SU-DHL-6 (cell line): Measurements from ENCODE around the gene NSMF.

Experiments
- EZH2phosphoT487 ChIP-seq: fragments of 200-600 bp; sonication (generic), shearing (Covaris generic); conservative IDR thresholded peaks from 2 replicates; pipeline ENCODE4 v1.6.1; 2018; ENCODE audit warnings: mild to moderate bottlenecking, antibody characterized with exemption, low read length, moderate library complexity, mixed read lengths
- TF ChIP-seq, protein P1 (sequence below): fragments of 200-600 bp; sonication (generic); IDR thresholded peaks from one replicate; pipeline ENCODE4 v1.5.1; 2017; ENCODE audit warnings: antibody characterized with exemption, mild to moderate bottlenecking, low read length, moderate library complexity; ENCODE audit not compliant: insufficient read depth, poor library complexity, severe bottlenecking

DNA sequence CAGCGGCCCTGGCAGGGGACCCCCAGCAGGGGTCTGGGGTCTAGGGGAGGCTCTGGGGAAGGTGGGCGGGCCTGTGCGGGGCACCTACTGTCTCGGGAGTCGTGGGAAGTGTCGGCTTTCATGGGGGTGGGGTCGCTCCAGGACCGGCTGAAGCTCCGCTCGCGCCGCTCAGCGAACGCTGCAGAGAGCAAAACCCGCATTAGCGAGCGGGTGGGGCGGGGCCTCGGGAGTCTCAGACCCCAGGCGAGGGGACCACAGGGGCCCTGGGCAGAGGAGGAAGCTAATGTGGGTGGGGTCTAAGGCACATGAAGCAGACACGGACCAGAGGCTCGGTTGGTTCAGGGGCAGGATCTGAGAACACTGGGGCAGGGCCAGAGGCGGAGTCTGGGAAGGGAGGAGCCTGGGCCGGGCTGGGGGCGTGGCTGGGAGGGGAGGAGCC lies 5.5 kb downstream of the NSMF start:
- TF ChIP-seq, protein P1, sequence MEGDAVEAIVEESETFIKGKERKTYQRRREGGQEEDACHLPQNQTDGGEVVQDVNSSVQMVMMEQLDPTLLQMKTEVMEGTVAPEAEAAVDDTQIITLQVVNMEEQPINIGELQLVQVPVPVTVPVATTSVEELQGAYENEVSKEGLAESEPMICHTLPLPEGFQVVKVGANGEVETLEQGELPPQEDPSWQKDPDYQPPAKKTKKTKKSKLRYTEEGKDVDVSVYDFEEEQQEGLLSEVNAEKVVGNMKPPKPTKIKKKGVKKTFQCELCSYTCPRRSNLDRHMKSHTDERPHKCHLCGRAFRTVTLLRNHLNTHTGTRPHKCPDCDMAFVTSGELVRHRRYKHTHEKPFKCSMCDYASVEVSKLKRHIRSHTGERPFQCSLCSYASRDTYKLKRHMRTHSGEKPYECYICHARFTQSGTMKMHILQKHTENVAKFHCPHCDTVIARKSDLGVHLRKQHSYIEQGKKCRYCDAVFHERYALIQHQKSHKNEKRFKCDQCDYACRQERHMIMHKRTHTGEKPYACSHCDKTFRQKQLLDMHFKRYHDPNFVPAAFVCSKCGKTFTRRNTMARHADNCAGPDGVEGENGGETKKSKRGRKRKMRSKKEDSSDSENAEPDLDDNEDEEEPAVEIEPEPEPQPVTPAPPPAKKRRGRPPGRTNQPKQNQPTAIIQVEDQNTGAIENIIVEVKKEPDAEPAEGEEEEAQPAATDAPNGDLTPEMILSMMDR, result no peak
- TF ChIP-seq EZH2phosphoT487, result no peak
